Loucy (cell line): ENCODE measurements around the gene PLPP2.

Source experiments
- EZH2phosphoT487 ChIP-seq: fragments of 200-600 bp; IDR thresholded peaks from 2 replicates; pipeline ENCODE4 v1.6.1; 2018; ENCODE audit warnings: antibody characterized with exemption, mild to moderate bottlenecking, moderate library complexity, borderline replicate concordance
- TF ChIP-seq, protein P1 (sequence below): fragments of 200-600 bp; sonication (generic); conservative IDR thresholded peaks from 2 replicates; pipeline ENCODE4 v1.5.1; 2014; ENCODE audit warnings: mild to moderate bottlenecking, antibody characterized with exemption, low read length

GRCh38 chr19:330503-330902 is 39.3 kb upstream of the PLPP2 start:
- TF ChIP-seq, protein P1, sequence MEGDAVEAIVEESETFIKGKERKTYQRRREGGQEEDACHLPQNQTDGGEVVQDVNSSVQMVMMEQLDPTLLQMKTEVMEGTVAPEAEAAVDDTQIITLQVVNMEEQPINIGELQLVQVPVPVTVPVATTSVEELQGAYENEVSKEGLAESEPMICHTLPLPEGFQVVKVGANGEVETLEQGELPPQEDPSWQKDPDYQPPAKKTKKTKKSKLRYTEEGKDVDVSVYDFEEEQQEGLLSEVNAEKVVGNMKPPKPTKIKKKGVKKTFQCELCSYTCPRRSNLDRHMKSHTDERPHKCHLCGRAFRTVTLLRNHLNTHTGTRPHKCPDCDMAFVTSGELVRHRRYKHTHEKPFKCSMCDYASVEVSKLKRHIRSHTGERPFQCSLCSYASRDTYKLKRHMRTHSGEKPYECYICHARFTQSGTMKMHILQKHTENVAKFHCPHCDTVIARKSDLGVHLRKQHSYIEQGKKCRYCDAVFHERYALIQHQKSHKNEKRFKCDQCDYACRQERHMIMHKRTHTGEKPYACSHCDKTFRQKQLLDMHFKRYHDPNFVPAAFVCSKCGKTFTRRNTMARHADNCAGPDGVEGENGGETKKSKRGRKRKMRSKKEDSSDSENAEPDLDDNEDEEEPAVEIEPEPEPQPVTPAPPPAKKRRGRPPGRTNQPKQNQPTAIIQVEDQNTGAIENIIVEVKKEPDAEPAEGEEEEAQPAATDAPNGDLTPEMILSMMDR: no peak
- TF ChIP-seq EZH2phosphoT487: no peak
